Esophagus squamous epithelium (tissue), 5 donors: ENCODE measurements around the gene MBD2. TPM values are rescaled to one million over a fixed set of nuclear protein-coding genes. Genes with fewer than 3 reads are reported as not detected.

Source experiments
- DNase-seq: peaks from one replicate; lab custom pipeline; 2025; lab: John Stamatoyannopoulos, UW
- H3K27ac ChIP-seq, 4 donors: fragments of 200-600 bp; sonication (generic); one replicate each; pipeline ENCODE4 v1.5.1; 2016 to 2019; ENCODE audit warnings: mild to moderate bottlenecking in 1 of 4
- H3K27me3 ChIP-seq, 4 donors: fragments of 200-600 bp; sonication (generic); 1 replicate in 3 of 4; 2 replicates in 1 of 4; pipeline versions ENCODE4 v1.5.1 to v1.6.0; 2017 to 2021; ENCODE audit warnings: antibody characterized with exemption in 1 of 4
- H3K36me3 ChIP-seq, 3 donors: fragments of 200-600 bp; sonication (generic); one replicate each; pipeline ENCODE4 v1.5.1; 2016 to 2019
- H3K4me1 ChIP-seq, 3 donors: fragments of 200-600 bp; sonication (generic); one replicate each; pipeline ENCODE4 v1.5.1; 2017 to 2019
- H3K4me3 ChIP-seq, 4 donors: fragments of 200-600 bp; sonication (generic); 1 replicate in 3 of 4; 2 replicates in 1 of 4; pipeline ENCODE4 v1.5.1; 2016 to 2019; ENCODE audit warnings: mild to moderate bottlenecking in 2 of 4, moderate library complexity in 1 of 4
- H3K9me3 ChIP-seq, 3 donors: fragments of 200-600 bp; sonication (generic); one replicate each; pipeline ENCODE4 v1.5.1; 2016 to 2019
- POLR2A ChIP-seq, 4 donors: fragments of 450-650 bp; IDR thresholded peaks; one replicate each; pipeline ENCODE4 v1.6.1; 2017; ENCODE audit warnings: antibody characterized with exemption in 4 of 4, mild to moderate bottlenecking in 4 of 4, moderate library complexity in 3 of 4
- WGBS, 2 donors: methylation state at CpG; one replicate each; pipeline ENCODE4 v1.1.5; 2018; 5-methylcytosine and 5-hydroxymethylcytosine counted together
- intact Hi-C: fragments of 100-400 bp; cut with DNase I; formaldehyde crosslinking; loops from one replicate; pipeline ENCODE4 v1.15.0; 2022
- total RNA-seq, 4 donors: library from RNA; depleted of rRNA; stranded (reverse); fragments of >200 nt; gene quantifications; one replicate each; pipeline ENCODE4 v1.1.0, GENCODE V29; 2016
- TF ChIP-seq, protein P1 (sequence below), 6 experiments: fragments of 450-650 bp in 4 of 6; fragments of 200-600 bp in 2 of 6; sonication (generic) in 2 of 6; IDR thresholded peaks; one replicate each; pipeline ENCODE4 v1.5.1; 2016 to 2019; ENCODE audit warnings: antibody characterized with exemption in 6 of 6, mild to moderate bottlenecking in 4 of 6, moderate library complexity in 4 of 6
- donor health status: DM: yes; HTN: yes; CAD: no.

The MBD2 gene, protein sequence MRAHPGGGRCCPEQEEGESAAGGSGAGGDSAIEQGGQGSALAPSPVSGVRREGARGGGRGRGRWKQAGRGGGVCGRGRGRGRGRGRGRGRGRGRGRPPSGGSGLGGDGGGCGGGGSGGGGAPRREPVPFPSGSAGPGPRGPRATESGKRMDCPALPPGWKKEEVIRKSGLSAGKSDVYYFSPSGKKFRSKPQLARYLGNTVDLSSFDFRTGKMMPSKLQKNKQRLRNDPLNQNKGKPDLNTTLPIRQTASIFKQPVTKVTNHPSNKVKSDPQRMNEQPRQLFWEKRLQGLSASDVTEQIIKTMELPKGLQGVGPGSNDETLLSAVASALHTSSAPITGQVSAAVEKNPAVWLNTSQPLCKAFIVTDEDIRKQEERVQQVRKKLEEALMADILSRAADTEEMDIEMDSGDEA
- total RNA-seq = 10 to 100 TPM; 38.2 to 48.4 (median 46.3) TPM

DNA sequence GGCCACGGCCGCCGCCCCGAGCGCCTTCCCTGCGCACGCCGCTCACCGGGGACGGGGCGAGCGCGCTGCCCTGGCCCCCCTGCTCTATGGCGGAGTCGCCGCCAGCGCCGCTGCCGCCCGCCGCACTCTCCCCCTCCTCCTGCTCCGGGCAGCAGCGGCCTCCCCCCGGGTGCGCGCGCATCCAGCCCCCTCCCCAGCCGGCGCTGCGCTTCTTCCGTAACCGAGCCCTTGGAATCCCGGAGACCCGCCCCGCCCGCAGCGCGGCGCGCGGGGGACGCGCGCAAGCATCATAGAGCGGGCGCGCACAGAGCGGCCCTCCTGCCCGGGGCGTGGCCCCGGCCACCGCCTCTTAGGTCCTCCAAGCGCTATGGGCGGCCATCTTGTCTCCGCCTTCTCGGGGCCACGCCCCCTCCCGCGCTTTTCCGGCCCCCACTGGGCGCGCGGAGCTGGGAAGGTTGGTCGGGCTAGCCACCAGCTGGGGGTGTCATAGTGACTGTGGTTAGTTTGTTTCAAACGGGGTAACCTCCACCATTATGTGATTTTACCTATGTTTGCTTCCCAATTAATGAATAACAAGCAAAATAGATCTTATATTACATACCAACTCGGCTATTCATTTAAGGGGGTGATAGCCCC lies at the start of gene MBD2:
Gene MBD2 (minus strand): TSS at position 291 of the 636 bp plus-strand sequence. CDS start 110 bp downstream, at position 181.
- 0 to 1% methylated on average over 13 to 20 of the region's 66 CpGs for WGBS, 2 donors

DNA sequence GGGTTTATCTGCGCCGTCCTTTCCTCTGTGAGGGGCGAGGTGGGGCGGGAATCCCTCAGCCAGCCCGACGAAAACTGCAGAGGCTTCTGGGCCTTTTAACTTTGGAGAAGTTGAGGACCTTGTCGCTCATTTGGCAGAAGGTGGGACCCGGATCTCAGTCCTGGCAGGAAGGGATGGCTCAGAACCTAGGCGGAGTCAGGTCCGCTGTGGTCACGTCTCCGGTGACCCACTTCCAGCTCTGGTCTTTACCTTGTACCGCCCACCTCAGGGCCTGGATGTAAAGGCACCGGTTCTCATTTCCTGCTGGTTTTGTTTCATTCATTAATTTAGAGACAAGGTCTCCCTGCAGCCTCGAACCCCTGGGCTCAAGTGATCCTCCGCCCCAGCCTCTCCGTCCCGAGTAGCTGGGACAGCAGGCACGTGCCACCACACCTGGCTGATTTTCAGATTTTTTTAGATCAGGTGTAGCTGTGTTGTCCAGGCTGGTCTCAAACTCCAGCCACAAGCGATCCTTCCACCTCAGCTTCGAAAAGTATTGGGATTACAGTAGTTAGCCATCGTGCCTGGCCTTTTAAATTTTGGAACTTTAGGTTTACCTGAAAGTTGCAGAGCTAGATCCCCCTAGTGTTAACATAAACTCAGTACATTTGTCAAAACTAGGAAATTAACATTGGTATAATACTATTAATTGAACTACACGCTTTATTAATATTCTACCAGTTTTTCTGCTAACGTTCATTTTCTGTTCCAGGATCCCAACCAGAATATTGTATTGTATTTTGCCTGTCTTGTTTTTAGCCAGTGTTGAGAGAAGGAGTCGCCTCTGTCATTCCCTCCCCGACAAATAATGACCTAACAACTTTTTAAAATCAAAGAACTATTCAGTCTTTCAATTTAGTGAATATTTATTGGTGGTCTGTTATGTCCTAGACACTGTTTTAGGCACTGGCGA lies 45.7 kb upstream of the MBD2 start:
- TF ChIP-seq, protein P1, sequence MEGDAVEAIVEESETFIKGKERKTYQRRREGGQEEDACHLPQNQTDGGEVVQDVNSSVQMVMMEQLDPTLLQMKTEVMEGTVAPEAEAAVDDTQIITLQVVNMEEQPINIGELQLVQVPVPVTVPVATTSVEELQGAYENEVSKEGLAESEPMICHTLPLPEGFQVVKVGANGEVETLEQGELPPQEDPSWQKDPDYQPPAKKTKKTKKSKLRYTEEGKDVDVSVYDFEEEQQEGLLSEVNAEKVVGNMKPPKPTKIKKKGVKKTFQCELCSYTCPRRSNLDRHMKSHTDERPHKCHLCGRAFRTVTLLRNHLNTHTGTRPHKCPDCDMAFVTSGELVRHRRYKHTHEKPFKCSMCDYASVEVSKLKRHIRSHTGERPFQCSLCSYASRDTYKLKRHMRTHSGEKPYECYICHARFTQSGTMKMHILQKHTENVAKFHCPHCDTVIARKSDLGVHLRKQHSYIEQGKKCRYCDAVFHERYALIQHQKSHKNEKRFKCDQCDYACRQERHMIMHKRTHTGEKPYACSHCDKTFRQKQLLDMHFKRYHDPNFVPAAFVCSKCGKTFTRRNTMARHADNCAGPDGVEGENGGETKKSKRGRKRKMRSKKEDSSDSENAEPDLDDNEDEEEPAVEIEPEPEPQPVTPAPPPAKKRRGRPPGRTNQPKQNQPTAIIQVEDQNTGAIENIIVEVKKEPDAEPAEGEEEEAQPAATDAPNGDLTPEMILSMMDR (IDR thresholded peaks at IDR 0.05) = peak; percentile 13 to 67 (median 50)
- TF ChIP-seq POLR2A (IDR thresholded peaks at IDR 0.05) = no peak
- intact Hi-C loops = no loop called here

More for the DNA sequence above, at the start of gene MBD2:
- H3K4me1 ChIP-seq = peaks cover 17 to 58% (median 35%) of the 10 kb centered on the region in 3 donors
- no peaks in the 10 kb centered on the region for H3K27me3 ChIP-seq
- peak within 1 kb of the TSS; percentile 96 to 99 (median 98) for H3K27ac ChIP-seq
- DNase-seq = peak; percentile 79
- intact Hi-C loops = no loop called here
- H3K9me3 ChIP-seq = no peaks in the 10 kb centered on the region
- H3K4me3 ChIP-seq = peak within 1 kb of the TSS; percentile 81 to 90 (median 84)
- H3K36me3 ChIP-seq = no peaks in the 10 kb centered on the region
- TF ChIP-seq, protein P1 (IDR thresholded peaks at IDR 0.05) = peak in 3 of 6 experiments; percentile 11 to 25 (median 13)
- TF ChIP-seq POLR2A (IDR thresholded peaks at IDR 0.05) = peak in 3 of 4 donors; percentile 58 to 91 (median 65)

DNA sequence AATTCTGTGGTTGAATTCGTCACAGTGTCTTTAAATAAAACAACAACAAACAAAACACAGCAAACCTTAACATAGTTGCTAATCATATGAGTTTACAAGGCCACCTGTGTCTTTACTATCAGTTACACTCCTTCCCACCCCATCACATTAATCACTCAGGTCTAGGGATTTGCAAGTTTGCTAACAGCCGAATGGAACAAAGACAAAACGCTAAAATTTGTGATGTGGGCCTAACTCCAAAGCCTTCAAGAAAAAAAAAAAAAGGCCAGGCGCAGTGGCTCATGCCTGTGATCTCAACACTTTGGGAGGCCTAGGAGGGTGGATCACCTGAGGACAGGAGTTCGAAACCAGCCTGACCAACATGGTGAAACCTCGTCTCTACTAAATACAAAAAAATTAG lies 44.3 kb upstream of the MBD2 start:
- H3K27ac ChIP-seq = peak overlapping the region; percentile 89 to 97 (median 95)
- intact Hi-C loops = no loop called here
- H3K27me3 ChIP-seq = no peaks in the 10 kb centered on the region
- WGBS, 2 donors = 32 to 44% methylated on average over 6 of the region's 6 CpGs
- H3K36me3 ChIP-seq = no peaks in the 10 kb centered on the region
- peaks cover 10 to 50% (median 17%) of the 10 kb centered on the region in 3 donors for H3K4me1 ChIP-seq
- TF ChIP-seq POLR2A (IDR thresholded peaks at IDR 0.05) = no peak
- H3K9me3 ChIP-seq = no peaks in the 10 kb centered on the region
- peak overlapping the region; percentile 37 to 78 (median 71) for H3K4me3 ChIP-seq
- no peak for DNase-seq

More for the DNA sequence above, 45.7 kb upstream of the MBD2 start:
- 6 to 9% methylated on average over 17 to 20 of the region's 27 CpGs for WGBS, 2 donors
- Histone ChIP-seq H3K36me3 (no peaks in the 10 kb centered on the region), H3K27me3 (no peaks in the 10 kb centered on the region), H3K4me3 (peak overlapping the region; percentile 37 to 78 (median 71)), H3K27ac (peak overlapping the region; percentile 89 to 97 (median 95)), H3K9me3 (no peaks in the 10 kb centered on the region), H3K4me1 (peaks cover 10 to 36% (median 14%) of the 10 kb centered on the region in 3 donors)
- DNase-seq = no peak

DNA sequence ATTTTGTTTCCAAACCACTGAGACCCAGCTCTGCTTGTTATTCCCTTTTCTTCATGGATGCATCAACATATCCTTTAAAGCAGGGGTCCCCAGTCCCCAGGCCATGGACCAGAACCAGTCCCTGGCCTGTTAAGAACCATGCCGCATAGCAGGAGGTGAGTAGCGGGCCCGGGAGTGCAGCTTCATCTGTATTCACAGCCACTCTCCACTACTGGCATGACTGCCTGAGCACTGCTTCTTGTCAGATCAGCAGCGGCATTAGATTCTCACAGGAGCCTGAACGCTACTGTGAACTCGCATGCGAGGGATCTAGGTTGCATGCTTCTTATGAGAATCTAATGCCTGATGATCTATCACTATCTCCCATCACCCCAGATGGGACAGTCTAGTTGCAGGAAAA lies 43.2 kb upstream of the MBD2 start:
- Histone ChIP-seq H3K4me3 (no peak overlapping the region), H3K4me1 (peaks cover 10 to 52% (median 17%) of the 10 kb centered on the region in 3 donors), H3K36me3 (no peaks in the 10 kb centered on the region), H3K9me3 (no peaks in the 10 kb centered on the region), H3K27ac (no peak overlapping the region), H3K27me3 (no peaks in the 10 kb centered on the region)
- TF ChIP-seq, protein P1 (IDR thresholded peaks at IDR 0.05) = no peak
- no peak for TF ChIP-seq POLR2A (IDR thresholded peaks at IDR 0.05)
- intact Hi-C loops = no loop called here
- no peak for DNase-seq
- 95 to 98% methylated on average over 6 to 7 of the region's 7 CpGs for WGBS, 2 donors

DNA sequence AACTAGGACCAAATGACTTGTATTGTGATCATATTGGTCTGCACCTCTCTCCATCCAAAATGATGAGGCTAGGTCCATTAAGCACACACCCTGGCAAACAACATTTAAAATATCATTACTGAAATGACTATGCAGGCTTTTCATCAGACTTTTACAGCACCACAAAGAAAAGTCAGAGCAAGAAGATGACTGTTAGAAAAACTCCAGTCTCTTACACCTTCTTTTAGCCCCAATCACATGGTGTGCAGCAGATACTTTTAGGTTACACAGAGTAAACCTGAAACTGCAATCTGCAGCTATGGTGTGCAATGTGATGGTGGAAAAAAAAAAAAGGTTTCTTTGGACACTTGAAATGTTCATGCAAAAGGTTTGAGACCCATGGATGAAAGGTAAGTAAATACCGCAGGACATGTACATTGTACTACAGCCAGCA lies 39.5 kb upstream of the MBD2 start:
- H3K27me3 ChIP-seq = no peaks in the 10 kb centered on the region
- H3K4me1 ChIP-seq = peaks cover 10 to 50% (median 21%) of the 10 kb centered on the region in 3 donors
- 24 to 41% methylated on average over 1 of the region's 1 CpG for WGBS, 2 donors
- H3K27ac ChIP-seq = peak overlapping the region in 3 of 4 donors; percentile 40 to 56 (median 50)
- no peaks in the 10 kb centered on the region for H3K36me3 ChIP-seq
- DNase-seq = no peak
- intact Hi-C loops = no loop called here
- no peak overlapping the region for H3K4me3 ChIP-seq
- H3K9me3 ChIP-seq = no peaks in the 10 kb centered on the region
- TF ChIP-seq POLR2A (IDR thresholded peaks at IDR 0.05) = no peak
- TF ChIP-seq, protein P1 (IDR thresholded peaks at IDR 0.05) = no peak
